ENCODE data around the gene TMEM51. TPM values are rescaled to one million over a fixed set of nuclear protein-coding genes. Genes with fewer than 3 reads are reported as not detected.

TMEM51 gene
- total and polyA plus RNA-seq, 2 of the 4 experiments (the other 2 are of a cell fraction) = 2.7 to 10.2 TPM

DNA sequence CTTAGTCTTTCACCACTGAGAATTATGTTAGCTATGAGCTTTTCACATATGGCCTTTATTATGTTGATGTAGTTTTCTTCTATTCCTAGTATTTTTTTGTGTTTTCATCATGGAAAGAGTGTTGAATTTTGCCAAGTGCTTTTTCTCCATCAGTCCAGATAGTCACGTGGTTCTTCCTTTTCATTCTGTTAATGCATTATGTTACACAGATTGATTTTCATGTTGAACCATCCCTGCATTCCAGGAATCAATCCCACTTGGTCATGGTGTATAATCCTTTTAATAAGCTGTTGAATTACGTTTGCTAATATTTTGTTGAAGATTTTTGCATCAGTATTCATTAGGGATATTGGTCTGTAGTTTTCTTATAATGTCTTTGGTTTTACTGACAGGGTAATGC, 111.2 kb downstream of the TMEM51 start:
- Histone ChIP-seq H3K9me1 (ENCODE audit: insufficient read depth, low read length) (peaks cover 5% of the 10 kb centered on the region; the same call in 1 of the 2 replicates), H4K20me1 (ENCODE audit: insufficient read depth, low read length) (no peaks in the 10 kb centered on the region), H2AFZ (replicated peaks; ENCODE audit: low read length, poor library complexity) (no peak overlapping the region), H2AK9ac (replicated peaks; ENCODE audit: low read depth, low read length, poor library complexity) (no peak overlapping the region), H3K4me2 (ENCODE audit: low read depth, low read length) (no peak overlapping the region), H3K79me1 (ENCODE audit: low read depth in 1 of 2, low read length in 2 of 2) (no peaks in the 10 kb centered on the region), H3K56ac (ENCODE audit: extremely low read depth, insufficient read depth, low read length) (no peak overlapping the region), H3K14ac (replicated peaks; ENCODE audit: low read depth, low read length) (no peak overlapping the region), H3K27me3 (ENCODE audit: control insufficient read depth, insufficient read depth, low read length) (no peaks in the 10 kb centered on the region; the same call in 1 of the 2 replicates), H3K27ac (ENCODE audit: insufficient read depth, low read length) (no peak overlapping the region), H3K36me3 (ENCODE audit: control insufficient read depth, insufficient read depth, low read length) (no peaks in the 10 kb centered on the region), H2BK5ac (ENCODE audit: low read depth, low read length, poor library complexity, severe bottlenecking) (no peak overlapping the region), H2BK120ac (ENCODE audit: low read depth, low read length) (no peak overlapping the region), H3K18ac (ENCODE audit: low read depth, low read length) (no peak overlapping the region), H3K9ac (ENCODE audit: low read depth, low read length) (no peak overlapping the region), H3K4ac (ENCODE audit: low read depth, low read length) (no peak overlapping the region), H2BK20ac (ENCODE audit: low read depth, low read length) (no peak overlapping the region), H4K5ac (ENCODE audit: low read depth, low read length) (no peak overlapping the region), H4K91ac (ENCODE audit: insufficient read depth, low read depth, low read length) (no peak overlapping the region), H3K23ac (ENCODE audit: low read depth, low read length) (no peak overlapping the region), H3K9me3 (ENCODE audit: control insufficient read depth, insufficient read depth, low read length) (no peaks in the 10 kb centered on the region), H2AK5ac (ENCODE audit: low read depth, low read length) (no peak overlapping the region), H3K4me3 (ENCODE audit: insufficient read depth, low read depth, low read length) (no peak overlapping the region), H2BK15ac (ENCODE audit: low read depth, low read length) (no peak overlapping the region), H3K4me1 (ENCODE audit: control insufficient read depth, insufficient read depth, low read length) (peaks cover 3% of the 10 kb centered on the region; the same call in 1 of the 2 replicates), H4K8ac (ENCODE audit: low read depth in 2 of 2, low read length in 2 of 2) (no peak overlapping the region)
- 40% methylated on average over 1 of the region's 2 CpGs; no CpG with 5 or more reads in 1 of the 2 experiments for WGBS, 2 experiments (ENCODE audit: extremely low coverage in 2 of 2, insufficient read length in 1 of 2)
- dilution Hi-C loops (cut with HindIII; ENCODE audit: low sequenced_read_pairs, unreplicated experiment) (no loop called here), in situ Hi-C loops (cut with MboI; ENCODE audit: low sequenced_read_pairs) (no loop called here), intact Hi-C loops (cut with micrococcal nuclease) (no loop called here)
- ATAC-seq (ENCODE audit: low read depth) = no peak
- ChIA-PET CTCF (interaction anchor here (0.8 kb wide), 1 partner anchor 112 kb away, joined by 3 read pairs; no protein-coding TSS in a partner anchor), POLR2A (ENCODE audit: unreplicated experiment) (no interaction called here)
- DNase-seq = no peak
- TF ChIP-seq FOS (IDR thresholded peaks at IDR 0.05; ENCODE audit: low read depth, low read length) (no peak), MAFK (IDR thresholded peaks at IDR 0.05; ENCODE audit: low read depth, low read length) (no peak), RCOR1 (IDR thresholded peaks at IDR 0.05; ENCODE audit: insufficient replicate concordance, low read length) (no peak), CEBPB (IDR thresholded peaks at IDR 0.05; ENCODE audit: low read depth, low read length) (no peak), ELK1 (IDR thresholded peaks at IDR 0.05; ENCODE audit: borderline replicate concordance, low read depth, low read length) (no peak), SMC3 (IDR thresholded peaks at IDR 0.05; ENCODE audit: low read depth, low read length) (no peak), MAZ (IDR thresholded peaks at IDR 0.05; ENCODE audit: borderline replicate concordance, low read depth, low read length) (no peak), RAD21 (IDR thresholded peaks at IDR 0.05; ENCODE audit: low read length) (no peak), CHD1 (IDR thresholded peaks at IDR 0.05; ENCODE audit: low read depth, low read length) (no peak), POLR2A (IDR thresholded peaks at IDR 0.05; ENCODE audit: low read depth, low read length) (no peak), BHLHE40 (IDR thresholded peaks at IDR 0.05; ENCODE audit: low read depth, low read length) (no peak), RFX5 (IDR thresholded peaks at IDR 0.05; ENCODE audit: low read depth, low read length) (no peak), MXI1 (IDR thresholded peaks at IDR 0.05; ENCODE audit: borderline replicate concordance, low read depth, low read length) (no peak), NFE2L2 (IDR thresholded peaks at IDR 0.05; ENCODE audit: low read depth, low read length) (no peak)
- TF ChIP-seq, protein P1, sequence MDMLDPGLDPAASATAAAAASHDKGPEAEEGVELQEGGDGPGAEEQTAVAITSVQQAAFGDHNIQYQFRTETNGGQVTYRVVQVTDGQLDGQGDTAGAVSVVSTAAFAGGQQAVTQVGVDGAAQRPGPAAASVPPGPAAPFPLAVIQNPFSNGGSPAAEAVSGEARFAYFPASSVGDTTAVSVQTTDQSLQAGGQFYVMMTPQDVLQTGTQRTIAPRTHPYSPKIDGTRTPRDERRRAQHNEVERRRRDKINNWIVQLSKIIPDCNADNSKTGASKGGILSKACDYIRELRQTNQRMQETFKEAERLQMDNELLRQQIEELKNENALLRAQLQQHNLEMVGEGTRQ (IDR thresholded peaks at IDR 0.05; ENCODE audit: low read depth, low read length) = no peak
- TF ChIP-seq, protein P2, sequence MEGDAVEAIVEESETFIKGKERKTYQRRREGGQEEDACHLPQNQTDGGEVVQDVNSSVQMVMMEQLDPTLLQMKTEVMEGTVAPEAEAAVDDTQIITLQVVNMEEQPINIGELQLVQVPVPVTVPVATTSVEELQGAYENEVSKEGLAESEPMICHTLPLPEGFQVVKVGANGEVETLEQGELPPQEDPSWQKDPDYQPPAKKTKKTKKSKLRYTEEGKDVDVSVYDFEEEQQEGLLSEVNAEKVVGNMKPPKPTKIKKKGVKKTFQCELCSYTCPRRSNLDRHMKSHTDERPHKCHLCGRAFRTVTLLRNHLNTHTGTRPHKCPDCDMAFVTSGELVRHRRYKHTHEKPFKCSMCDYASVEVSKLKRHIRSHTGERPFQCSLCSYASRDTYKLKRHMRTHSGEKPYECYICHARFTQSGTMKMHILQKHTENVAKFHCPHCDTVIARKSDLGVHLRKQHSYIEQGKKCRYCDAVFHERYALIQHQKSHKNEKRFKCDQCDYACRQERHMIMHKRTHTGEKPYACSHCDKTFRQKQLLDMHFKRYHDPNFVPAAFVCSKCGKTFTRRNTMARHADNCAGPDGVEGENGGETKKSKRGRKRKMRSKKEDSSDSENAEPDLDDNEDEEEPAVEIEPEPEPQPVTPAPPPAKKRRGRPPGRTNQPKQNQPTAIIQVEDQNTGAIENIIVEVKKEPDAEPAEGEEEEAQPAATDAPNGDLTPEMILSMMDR (conservative IDR thresholded peaks at IDR 0.05; ENCODE audit: low read depth, low read length) = no peak
- no TSS peak for BruUV-seq (replicated peaks)

All from IMR-90 (cell line).